Activated T-cell treated with anti-CD3 and anti-CD28 coated beads for 1 hour (primary cell): Measurements from ENCODE around the gene IVL.

ENCODE experiments used
- DNase-seq: peaks from one replicate; pipeline ENCODE4 v3.0.0-alpha.2; 2020; ENCODE audit warnings: low read depth

The IVL gene

GRCh38 chr1:152886758-152887409 is 21.5 kb upstream of the IVL start:
- DNase-seq = no peak

- no peak for DNase-seq
These were observed 20.2 kb upstream of the IVL start for GRCh38 chr1:152888126-152888525.

- DNase-seq = no peak
These were observed 9.3 kb upstream of the IVL start for GRCh38 chr1:152899027-152899426.

GRCh38 chr1:152899883-152900282 is 8.5 kb upstream of the IVL start:
- no peak for DNase-seq

GRCh38 chr1:152901631-152902030 is 6.7 kb upstream of the IVL start:
- no peak for DNase-seq

GRCh38 chr1:152902636-152903035 is 5.7 kb upstream of the IVL start:
- no peak for DNase-seq

GRCh38 chr1:152904688-152905440 is 3.5 kb upstream of the IVL start:
- no peak for DNase-seq

GRCh38 chr1:152906023-152906565 is 2.3 kb upstream of the IVL start:
- no peak for DNase-seq

GRCh38 chr1:152909206-152909605 is 860 bp downstream of the IVL start:
- no peak for DNase-seq

- no peak for DNase-seq
These were observed 4.1 kb downstream of the IVL start for GRCh38 chr1:152912471-152912870.

- DNase-seq = no peak
These were observed 4.6 kb downstream of the IVL start for GRCh38 chr1:152912900-152913299.

GRCh38 chr1:152917794-152918193 is 9.4 kb downstream of the IVL start:
- no peak for DNase-seq

GRCh38 chr1:152919071-152919470 is 10.7 kb downstream of the IVL start:
- DNase-seq = no peak

GRCh38 chr1:152924191-152924590 is 15.8 kb downstream of the IVL start:
- no peak for DNase-seq

GRCh38 chr1:152926091-152926490 is 17.7 kb downstream of the IVL start:
- DNase-seq = no peak

- DNase-seq = no peak
These were observed 20.3 kb downstream of the IVL start for GRCh38 chr1:152928671-152929070.

GRCh38 chr1:152932170-152932811 is 23.9 kb downstream of the IVL start:
- DNase-seq = no peak

- DNase-seq = no peak
These were observed 24.9 kb downstream of the IVL start for GRCh38 chr1:152933196-152933595.

GRCh38 chr1:152940614-152941013 is 32.3 kb downstream of the IVL start:
- DNase-seq = no peak

GRCh38 chr1:152941037-152941711 is 32.8 kb downstream of the IVL start:
- no peak for DNase-seq

- DNase-seq = no peak
These were observed 33.8 kb downstream of the IVL start for GRCh38 chr1:152942161-152942560.

- no peak for DNase-seq
These were observed 37.9 kb downstream of the IVL start for GRCh38 chr1:152946248-152946647.
